HEK293 (cell line): ENCODE measurements around the gene SRRD.

ENCODE experiments used
- CTCF ChIA-PET: fragments of 350-600 bp; formaldehyde crosslinking; extraction: SDS; loops from one replicate; lab custom pipeline; 2021; ENCODE audit warnings: antibody characterized with exemption; lab: Yijun Ruan, JAX
- POLR2A ChIA-PET: fragments of 300-600 bp; formaldehyde crosslinking; extraction: SDS; loops from one replicate; lab custom pipeline; 2020; ENCODE audit warnings: antibody characterized with exemption, inconsistent platforms; lab: Yijun Ruan, JAX
- H3K27ac ChIP-seq: fragments of 200-500 bp; sonication (Bioruptor generic); 2 replicates; pipeline ENCODE4 v1.5.1; 2014; ENCODE audit warnings: low read depth, low read length, control low read depth, inconsistent platforms; ENCODE audit errors: extremely low read depth
- H3K36me3 ChIP-seq, 2 experiments: fragments of 200-500 bp in 1 of 2; sonication (Bioruptor generic) in 1 of 2; 1 replicate in 1 of 2; 2 replicates in 1 of 2; pipeline ENCODE4 v1.5.1; 2014 to 2017; ENCODE audit warnings: inconsistent platforms in 2 of 2, low read length in 2 of 2; ENCODE audit not compliant: control insufficient read depth in 2 of 2, insufficient read depth in 1 of 2
- H3K4me1 ChIP-seq: fragments of 200-500 bp; sonication (Bioruptor generic); 2 replicates; pipeline ENCODE4 v1.5.1; 2014; ENCODE audit warnings: mild to moderate bottlenecking, low read length, inconsistent platforms; ENCODE audit not compliant: control insufficient read depth, insufficient read depth
- H3K4me3 ChIP-seq: 2 replicates; pipeline ENCODE4 v1.5.1; 2011; ENCODE audit warnings: low read depth, mild to moderate bottlenecking, control low read depth, low read length, moderate library complexity
- H3K9me3 ChIP-seq: fragments of 200-500 bp; sonication (Bioruptor generic); 2 replicates; pipeline ENCODE4 v1.5.1; 2014; ENCODE audit warnings: low read depth, low read length, inconsistent platforms; ENCODE audit not compliant: control insufficient read depth, insufficient read depth
- BCL11A ChIP-seq: fragments of 450-650 bp; formaldehyde crosslinking; IDR thresholded peaks from 2 replicates; pipeline ENCODE4 v1.5.1; 2016; ENCODE audit warnings: low read depth, missing biosample characterization, missing genetic modification characterization
- EGR2 ChIP-seq: fragments of 450-650 bp; formaldehyde crosslinking; IDR thresholded peaks from 2 replicates; pipeline ENCODE4 v1.5.1; 2016; ENCODE audit warnings: low read depth, missing biosample characterization, missing genetic modification characterization
- KLF7 ChIP-seq: fragments of 450-650 bp; formaldehyde crosslinking; IDR thresholded peaks from 2 replicates; pipeline ENCODE4 v1.5.1; 2016; ENCODE audit warnings: missing biosample characterization, missing genetic modification characterization, borderline replicate concordance
- KLF8 ChIP-seq: fragments of 450-650 bp; formaldehyde crosslinking; IDR thresholded peaks from 2 replicates; pipeline ENCODE4 v1.5.1; 2016; ENCODE audit warnings: missing biosample characterization, missing genetic modification characterization
- YY1 ChIP-seq: fragments of 450-650 bp; formaldehyde crosslinking; IDR thresholded peaks from 2 replicates; pipeline ENCODE4 v1.5.1; 2018; ENCODE audit warnings: missing biosample characterization, missing genetic modification characterization
- ZBTB20 ChIP-seq: fragments of 450-650 bp; formaldehyde crosslinking; IDR thresholded peaks from 2 replicates; pipeline ENCODE4 v1.5.1; 2016; ENCODE audit warnings: missing biosample characterization, missing genetic modification characterization
- ZBTB8A ChIP-seq: fragments of 450-650 bp; formaldehyde crosslinking; IDR thresholded peaks from 2 replicates; pipeline ENCODE4 v1.5.1; 2016; ENCODE audit warnings: missing biosample characterization, missing genetic modification characterization
- ZNF324 ChIP-seq: fragments of 450-650 bp; formaldehyde crosslinking; IDR thresholded peaks from 2 replicates; pipeline ENCODE4 v1.5.1; 2016; ENCODE audit warnings: missing biosample characterization, missing genetic modification characterization
- ZNF423 ChIP-seq: fragments of 450-650 bp; formaldehyde crosslinking; IDR thresholded peaks from 2 replicates; pipeline ENCODE4 v1.5.1; 2016; ENCODE audit warnings: missing biosample characterization, missing genetic modification characterization
- ZNF654 ChIP-seq: fragments of 450-650 bp; formaldehyde crosslinking; IDR thresholded peaks from 2 replicates; pipeline ENCODE4 v1.5.1; 2016; ENCODE audit warnings: low read depth, missing biosample characterization, missing genetic modification characterization
- ZNF664 ChIP-seq: fragments of 450-650 bp; formaldehyde crosslinking; IDR thresholded peaks from 2 replicates; pipeline ENCODE4 v1.5.1; 2016; ENCODE audit warnings: missing biosample characterization, missing genetic modification characterization
- ZSCAN30 ChIP-seq: fragments of 450-650 bp; IDR thresholded peaks from 2 replicates; pipeline ENCODE4 v1.5.1; 2018; ENCODE audit warnings: missing biosample characterization, mild to moderate bottlenecking, missing genetic modification characterization, moderate library complexity
- TF ChIP-seq, protein P1 (sequence below): fragments of 450-650 bp; formaldehyde crosslinking; IDR thresholded peaks from 2 replicates; pipeline ENCODE4 v1.5.1; 2016; ENCODE audit warnings: missing biosample characterization, missing genetic modification characterization
- TF ChIP-seq, protein P2 (sequence below): fragments of 450-650 bp; formaldehyde crosslinking; IDR thresholded peaks from 2 replicates; pipeline ENCODE4 v1.5.1; 2016; ENCODE audit warnings: missing biosample characterization, missing genetic modification characterization
- TF ChIP-seq, protein P3 (sequence below): fragments of 450-650 bp; formaldehyde crosslinking; IDR thresholded peaks from 2 replicates; pipeline ENCODE4 v1.5.1; 2017; ENCODE audit warnings: missing biosample characterization, missing genetic modification characterization
- TF ChIP-seq, protein P4 (sequence below): fragments of 450-650 bp; formaldehyde crosslinking; IDR thresholded peaks from 2 replicates; pipeline ENCODE4 v1.5.1; 2016; ENCODE audit warnings: missing biosample characterization, missing genetic modification characterization

The SRRD gene

DNA sequence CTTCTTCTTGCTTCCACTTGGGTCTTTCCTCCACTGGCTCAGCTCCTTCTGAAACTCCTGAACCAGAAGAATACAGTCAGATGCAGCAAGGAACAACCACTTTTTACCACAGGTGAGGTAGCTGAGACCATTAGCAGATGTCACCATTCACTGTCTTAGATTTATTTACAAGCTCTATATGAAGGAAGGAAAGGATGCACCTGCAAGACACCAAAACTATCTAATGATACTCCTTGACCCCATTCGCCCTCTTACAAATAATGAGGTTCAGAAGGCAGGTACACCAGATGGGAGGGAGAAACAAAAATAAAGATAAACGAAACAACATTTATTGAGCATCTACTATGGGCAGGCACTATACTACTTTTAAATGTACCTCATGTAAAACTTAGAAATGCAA is 18.3 kb downstream of the SRRD start:
- ChIA-PET CTCF (interaction anchor here (0.6 to 1.9 kb wide), 11 partner anchors 9 to 177 kb away, joined by 3 to 12 read pairs (median 4); no protein-coding TSS in a partner anchor), POLR2A (no interaction called here)
- H3K4me3 ChIP-seq, result no peak overlapping the region
- TF ChIP-seq, protein P1, sequence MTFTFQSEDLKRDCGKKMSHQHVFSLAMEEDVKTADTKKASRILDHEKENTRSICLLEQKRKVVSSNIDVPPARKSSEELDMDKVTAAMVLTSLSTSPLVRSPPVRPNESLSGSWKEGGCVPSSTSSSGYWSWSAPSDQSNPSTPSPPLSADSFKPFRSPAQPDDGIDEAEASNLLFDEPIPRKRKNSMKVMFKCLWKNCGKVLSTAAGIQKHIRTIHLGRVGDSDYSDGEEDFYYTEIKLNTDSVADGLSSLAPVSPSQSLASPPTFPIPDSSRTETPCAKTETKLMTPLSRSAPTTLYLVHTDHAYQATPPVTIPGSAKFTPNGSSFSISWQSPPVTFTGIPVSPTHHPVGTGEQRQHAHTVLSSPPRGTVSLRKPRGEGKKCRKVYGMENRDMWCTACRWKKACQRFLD (tag by site-specific recombination), result no peak
- TF ChIP-seq ZNF664 (tag by site-specific recombination), result peak; percentile 57; the same call in 1 of the 2 replicates
- H3K9me3 ChIP-seq, result no peaks in the 10 kb centered on the region
- H3K36me3 ChIP-seq, result peaks cover 63 to 87% of the 10 kb centered on the region in 2 experiments
- H3K4me1 ChIP-seq, result no peaks in the 10 kb centered on the region
- no peak overlapping the region for H3K27ac ChIP-seq

DNA sequence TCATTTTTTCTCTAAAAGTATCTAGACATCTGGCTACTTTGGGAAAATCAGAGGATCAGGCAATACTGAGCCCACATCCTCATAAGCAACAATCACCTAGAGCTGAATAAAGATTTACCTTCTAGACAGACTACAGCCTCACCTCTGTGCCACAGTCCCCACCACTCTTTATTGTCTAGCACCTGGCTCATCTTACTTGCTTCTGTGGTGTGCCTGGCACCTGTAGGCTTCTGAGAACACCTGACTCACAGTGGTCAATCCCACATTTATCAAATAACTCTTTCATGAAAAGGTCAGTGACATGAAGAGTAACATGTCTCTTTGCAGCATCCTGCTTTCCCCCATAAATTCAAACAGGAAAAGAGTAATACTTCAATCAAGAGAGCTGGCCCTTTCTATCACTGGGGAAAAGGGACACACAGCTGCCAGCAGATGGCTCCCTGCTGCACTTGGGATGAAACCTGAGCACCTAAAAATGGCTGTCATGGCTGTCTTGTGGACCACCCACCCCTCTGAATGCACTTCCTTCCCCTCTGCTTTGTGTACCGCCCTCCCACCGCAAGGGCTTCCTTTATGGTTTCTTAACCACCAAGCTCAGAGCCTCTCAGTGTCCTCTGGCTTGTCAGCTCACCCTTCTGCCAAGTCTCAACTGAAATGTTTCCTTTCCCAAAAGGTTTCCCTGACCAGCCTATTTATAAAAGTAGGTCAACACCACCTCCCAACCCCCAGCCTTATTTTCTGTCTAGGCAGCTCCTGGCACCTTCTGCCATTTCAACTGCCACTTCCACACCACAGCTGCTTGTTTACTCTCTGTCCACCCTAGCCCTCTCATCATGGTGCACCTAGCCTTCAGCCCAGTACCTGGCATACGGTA is 19.2 kb downstream of the SRRD start:
- 0 out of 2 replicates have a peak, but pooled peaks have one; percentile 14 for TF ChIP-seq ZNF654 (tag by site-specific recombination)
- TF ChIP-seq YY1 (tag by site-specific recombination), result no peak
- TF ChIP-seq KLF7 (tag by site-specific recombination), result no peak
- TF ChIP-seq, protein P2, sequence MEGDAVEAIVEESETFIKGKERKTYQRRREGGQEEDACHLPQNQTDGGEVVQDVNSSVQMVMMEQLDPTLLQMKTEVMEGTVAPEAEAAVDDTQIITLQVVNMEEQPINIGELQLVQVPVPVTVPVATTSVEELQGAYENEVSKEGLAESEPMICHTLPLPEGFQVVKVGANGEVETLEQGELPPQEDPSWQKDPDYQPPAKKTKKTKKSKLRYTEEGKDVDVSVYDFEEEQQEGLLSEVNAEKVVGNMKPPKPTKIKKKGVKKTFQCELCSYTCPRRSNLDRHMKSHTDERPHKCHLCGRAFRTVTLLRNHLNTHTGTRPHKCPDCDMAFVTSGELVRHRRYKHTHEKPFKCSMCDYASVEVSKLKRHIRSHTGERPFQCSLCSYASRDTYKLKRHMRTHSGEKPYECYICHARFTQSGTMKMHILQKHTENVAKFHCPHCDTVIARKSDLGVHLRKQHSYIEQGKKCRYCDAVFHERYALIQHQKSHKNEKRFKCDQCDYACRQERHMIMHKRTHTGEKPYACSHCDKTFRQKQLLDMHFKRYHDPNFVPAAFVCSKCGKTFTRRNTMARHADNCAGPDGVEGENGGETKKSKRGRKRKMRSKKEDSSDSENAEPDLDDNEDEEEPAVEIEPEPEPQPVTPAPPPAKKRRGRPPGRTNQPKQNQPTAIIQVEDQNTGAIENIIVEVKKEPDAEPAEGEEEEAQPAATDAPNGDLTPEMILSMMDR (tag by site-specific recombination), result peak; percentile 38; the same call in 1 of the 2 replicates
- TF ChIP-seq EGR2 (tag by site-specific recombination), result peak; percentile 11; the same call in 1 of the 2 replicates
- Histone ChIP-seq H3K4me1 (no peaks in the 10 kb centered on the region), H3K36me3 (peaks cover 72 to 89% of the 10 kb centered on the region in 2 experiments), H3K4me3 (no peak overlapping the region), H3K27ac (no peak overlapping the region), H3K9me3 (no peaks in the 10 kb centered on the region)
- ChIA-PET CTCF (interaction anchor here (0.5 to 1.7 kb wide), 15 partner anchors 8 to 1384 kb away, joined by 3 to 12 read pairs (median 5); partner anchors contain the start of genes SRRD and TFIP11), POLR2A (interaction anchor here (0.7 to 1.2 kb wide), 3 partner anchors 10 to 170 kb away, joined by 3 to 6 read pairs (median 4); partner anchors contain the start of genes HPS4, SRRD and TFIP11)

DNA sequence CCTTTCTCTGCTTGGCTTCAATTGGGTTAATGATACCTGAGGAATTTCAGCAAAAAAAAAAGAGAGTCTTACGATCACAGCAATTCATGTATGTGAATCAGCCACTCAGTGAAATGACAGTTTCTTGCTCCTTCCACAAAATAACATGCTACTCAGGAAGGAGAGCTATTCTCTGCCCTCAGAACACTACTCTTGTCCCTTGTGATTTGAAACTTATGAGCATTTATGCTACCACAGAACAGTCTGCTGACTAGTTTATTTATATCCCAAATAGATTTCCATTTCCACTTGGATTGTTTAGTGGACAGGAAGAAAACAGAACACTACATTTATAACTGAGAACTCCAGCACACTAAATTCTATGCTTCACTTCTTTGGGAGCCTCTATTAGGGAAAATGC is 20.1 kb downstream of the SRRD start:
- no peak for TF ChIP-seq ZNF324
- TF ChIP-seq, protein P3, sequence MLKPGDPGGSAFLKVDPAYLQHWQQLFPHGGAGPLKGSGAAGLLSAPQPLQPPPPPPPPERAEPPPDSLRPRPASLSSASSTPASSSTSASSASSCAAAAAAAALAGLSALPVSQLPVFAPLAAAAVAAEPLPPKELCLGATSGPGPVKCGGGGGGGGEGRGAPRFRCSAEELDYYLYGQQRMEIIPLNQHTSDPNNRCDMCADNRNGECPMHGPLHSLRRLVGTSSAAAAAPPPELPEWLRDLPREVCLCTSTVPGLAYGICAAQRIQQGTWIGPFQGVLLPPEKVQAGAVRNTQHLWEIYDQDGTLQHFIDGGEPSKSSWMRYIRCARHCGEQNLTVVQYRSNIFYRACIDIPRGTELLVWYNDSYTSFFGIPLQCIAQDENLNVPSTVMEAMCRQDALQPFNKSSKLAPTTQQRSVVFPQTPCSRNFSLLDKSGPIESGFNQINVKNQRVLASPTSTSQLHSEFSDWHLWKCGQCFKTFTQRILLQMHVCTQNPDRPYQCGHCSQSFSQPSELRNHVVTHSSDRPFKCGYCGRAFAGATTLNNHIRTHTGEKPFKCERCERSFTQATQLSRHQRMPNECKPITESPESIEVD (tag by site-specific recombination), result no peak
- no peak overlapping the region for H3K27ac ChIP-seq
- ChIA-PET CTCF (interaction anchor here (0.5 to 1.7 kb wide), 13 partner anchors 8 to 621 kb away, joined by 3 to 12 read pairs (median 6); partner anchors contain the start of genes SRRD and TFIP11), POLR2A (interaction anchor here (0.7 to 1.2 kb wide), 3 partner anchors 9 to 169 kb away, joined by 3 to 6 read pairs (median 4); partner anchors contain the start of genes HPS4, SRRD and TFIP11)
- H3K4me1 ChIP-seq, result no peaks in the 10 kb centered on the region
- H3K4me3 ChIP-seq, result no peak overlapping the region
- H3K36me3 ChIP-seq, result peaks cover 71 to 95% of the 10 kb centered on the region in 2 experiments
- H3K9me3 ChIP-seq, result no peaks in the 10 kb centered on the region

DNA sequence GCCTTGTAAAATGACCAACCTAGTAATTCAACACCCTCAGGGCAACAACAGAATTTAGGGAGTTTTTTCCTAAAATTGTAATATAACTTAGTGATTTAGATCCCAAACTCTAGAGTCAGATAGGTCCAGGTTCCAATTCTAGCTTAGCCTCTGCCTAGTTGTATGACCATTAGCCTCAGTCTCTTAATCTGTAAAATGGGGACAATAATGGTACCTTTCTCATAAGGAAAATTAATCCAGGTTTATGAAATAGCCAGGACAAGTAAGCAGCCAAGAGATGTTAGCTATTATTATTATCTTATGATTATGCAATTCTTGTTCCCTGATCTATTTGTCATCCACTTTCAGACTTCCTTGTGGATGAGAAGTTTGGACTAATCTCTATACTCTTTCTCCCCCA is 24.5 kb downstream of the SRRD start:
- POLR2A ChIA-PET, result no interaction called here
- CTCF ChIA-PET, result interaction anchor here (0.7 kb wide), 1 partner anchor 157 kb away, joined by 3 read pairs; no protein-coding TSS in a partner anchor
- TF ChIP-seq ZBTB8A (tag by site-specific recombination), result no peak
- TF ChIP-seq, protein P4, sequence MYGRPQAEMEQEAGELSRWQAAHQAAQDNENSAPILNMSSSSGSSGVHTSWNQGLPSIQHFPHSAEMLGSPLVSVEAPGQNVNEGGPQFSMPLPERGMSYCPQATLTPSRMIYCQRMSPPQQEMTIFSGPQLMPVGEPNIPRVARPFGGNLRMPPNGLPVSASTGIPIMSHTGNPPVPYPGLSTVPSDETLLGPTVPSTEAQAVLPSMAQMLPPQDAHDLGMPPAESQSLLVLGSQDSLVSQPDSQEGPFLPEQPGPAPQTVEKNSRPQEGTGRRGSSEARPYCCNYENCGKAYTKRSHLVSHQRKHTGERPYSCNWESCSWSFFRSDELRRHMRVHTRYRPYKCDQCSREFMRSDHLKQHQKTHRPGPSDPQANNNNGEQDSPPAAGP (tag by site-specific recombination), result no peak
- no peak for TF ChIP-seq ZNF423 (tag by site-specific recombination)
- TF ChIP-seq ZSCAN30 (tag by site-specific recombination), result no peak
- TF ChIP-seq ZBTB20 (tag by site-specific recombination), result no peak
- no peak for TF ChIP-seq KLF8 (tag by site-specific recombination)
- no peak for TF ChIP-seq BCL11A (tag by site-specific recombination)

More for the DNA sequence above, 24.5 kb downstream of the SRRD start:
- H3K9me3 ChIP-seq, result no peaks in the 10 kb centered on the region
- H3K4me1 ChIP-seq, result no peaks in the 10 kb centered on the region
- peaks cover 66 to 75% of the 10 kb centered on the region in 2 experiments for H3K36me3 ChIP-seq
- H3K4me3 ChIP-seq, result no peak overlapping the region
- H3K27ac ChIP-seq, result no peak overlapping the region
